Vagina (tissue), 2 donors: Measurements from ENCODE around the gene COL18A1.

Experiments
- POLR2A ChIP-seq, 2 donors: fragments of 450-650 bp; IDR thresholded peaks; one replicate each; pipeline ENCODE4 v1.6.1; 2017; ENCODE audit warnings: antibody characterized with exemption in 2 of 2, mild to moderate bottlenecking in 2 of 2, moderate library complexity in 2 of 2
- TF ChIP-seq, protein P1 (sequence below), 3 experiments: fragments of 450-650 bp in 2 of 3; fragments of 200-600 bp in 1 of 3; sonication (generic) in 1 of 3; IDR thresholded peaks; one replicate each; pipeline ENCODE4 v1.5.1; 2017 to 2019; ENCODE audit warnings: antibody characterized with exemption in 3 of 3, mild to moderate bottlenecking in 2 of 3, moderate library complexity in 2 of 3

DNA sequence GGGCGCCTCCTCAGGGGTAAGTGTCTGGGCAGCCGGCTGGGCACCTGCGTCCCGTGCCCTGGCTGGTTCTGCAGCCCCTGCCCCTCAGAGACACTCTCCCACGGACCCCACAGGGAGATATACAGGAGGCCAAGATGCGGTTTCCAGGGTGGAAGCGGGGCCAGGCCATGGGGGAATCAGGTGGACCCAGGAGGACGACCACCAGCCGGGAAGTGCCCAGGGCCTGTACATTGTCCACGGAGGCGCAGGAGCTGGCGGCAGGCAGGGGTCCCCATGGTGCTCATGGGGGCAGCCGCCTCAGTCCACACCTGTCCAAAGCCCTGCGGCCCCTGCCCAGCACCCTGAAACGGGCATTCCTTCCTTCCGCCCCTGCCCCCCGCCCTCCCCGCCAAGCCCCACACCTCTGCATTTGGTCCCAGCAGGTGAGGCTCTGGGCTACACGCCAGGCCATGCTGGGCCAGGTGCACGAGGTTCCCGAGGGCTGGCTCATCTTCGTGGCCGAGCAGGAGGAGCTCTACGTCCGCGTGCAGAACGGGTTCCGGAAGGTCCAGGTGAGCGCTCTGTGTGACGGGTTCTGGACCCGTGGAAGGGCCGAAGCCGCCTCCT, 100.6 kb downstream of the COL18A1 start:
- TF ChIP-seq, protein P1, sequence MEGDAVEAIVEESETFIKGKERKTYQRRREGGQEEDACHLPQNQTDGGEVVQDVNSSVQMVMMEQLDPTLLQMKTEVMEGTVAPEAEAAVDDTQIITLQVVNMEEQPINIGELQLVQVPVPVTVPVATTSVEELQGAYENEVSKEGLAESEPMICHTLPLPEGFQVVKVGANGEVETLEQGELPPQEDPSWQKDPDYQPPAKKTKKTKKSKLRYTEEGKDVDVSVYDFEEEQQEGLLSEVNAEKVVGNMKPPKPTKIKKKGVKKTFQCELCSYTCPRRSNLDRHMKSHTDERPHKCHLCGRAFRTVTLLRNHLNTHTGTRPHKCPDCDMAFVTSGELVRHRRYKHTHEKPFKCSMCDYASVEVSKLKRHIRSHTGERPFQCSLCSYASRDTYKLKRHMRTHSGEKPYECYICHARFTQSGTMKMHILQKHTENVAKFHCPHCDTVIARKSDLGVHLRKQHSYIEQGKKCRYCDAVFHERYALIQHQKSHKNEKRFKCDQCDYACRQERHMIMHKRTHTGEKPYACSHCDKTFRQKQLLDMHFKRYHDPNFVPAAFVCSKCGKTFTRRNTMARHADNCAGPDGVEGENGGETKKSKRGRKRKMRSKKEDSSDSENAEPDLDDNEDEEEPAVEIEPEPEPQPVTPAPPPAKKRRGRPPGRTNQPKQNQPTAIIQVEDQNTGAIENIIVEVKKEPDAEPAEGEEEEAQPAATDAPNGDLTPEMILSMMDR (IDR thresholded peaks at IDR 0.05), result no peak
- TF ChIP-seq POLR2A (IDR thresholded peaks at IDR 0.05), result no peak
